HUES48 (cell line): ENCODE results near the gene NAALADL1.
A peak's percentile ranks its signal among the peaks of the same experiment; 100 is the strongest.

Experiments
- H3K27ac ChIP-seq: one replicate; pipeline ENCODE4 v1.7.0; 2013; ENCODE audit warnings: low read depth, low read length, inconsistent platforms
- H3K27me3 ChIP-seq: 2 replicates; pipeline ENCODE4 v1.6.1; 2013; ENCODE audit warnings: mild to moderate bottlenecking, low read length; ENCODE audit not compliant: control insufficient read depth, insufficient read depth
- H3K36me3 ChIP-seq: 2 replicates; pipeline ENCODE4 v1.6.1; 2013; ENCODE audit warnings: low read length; ENCODE audit not compliant: control insufficient read depth, insufficient read depth
- H3K4me1 ChIP-seq: 2 replicates; pipeline ENCODE4 v1.6.1; 2013; ENCODE audit warnings: mild to moderate bottlenecking, low read length; ENCODE audit not compliant: control insufficient read depth, insufficient read depth
- H3K4me3 ChIP-seq: 2 replicates; pipeline ENCODE4 v1.5.1; 2013; ENCODE audit warnings: mild to moderate bottlenecking, low read depth, low read length
- H3K9ac ChIP-seq: 2 replicates; pipeline ENCODE4 v1.6.1; 2013; ENCODE audit warnings: mild to moderate bottlenecking, low read depth, low read length, moderate library complexity
- H3K9me3 ChIP-seq: 2 replicates; pipeline ENCODE4 v1.6.1; 2013; ENCODE audit warnings: low read length; ENCODE audit not compliant: control insufficient read depth, insufficient read depth

The NAALADL1 gene, protein sequence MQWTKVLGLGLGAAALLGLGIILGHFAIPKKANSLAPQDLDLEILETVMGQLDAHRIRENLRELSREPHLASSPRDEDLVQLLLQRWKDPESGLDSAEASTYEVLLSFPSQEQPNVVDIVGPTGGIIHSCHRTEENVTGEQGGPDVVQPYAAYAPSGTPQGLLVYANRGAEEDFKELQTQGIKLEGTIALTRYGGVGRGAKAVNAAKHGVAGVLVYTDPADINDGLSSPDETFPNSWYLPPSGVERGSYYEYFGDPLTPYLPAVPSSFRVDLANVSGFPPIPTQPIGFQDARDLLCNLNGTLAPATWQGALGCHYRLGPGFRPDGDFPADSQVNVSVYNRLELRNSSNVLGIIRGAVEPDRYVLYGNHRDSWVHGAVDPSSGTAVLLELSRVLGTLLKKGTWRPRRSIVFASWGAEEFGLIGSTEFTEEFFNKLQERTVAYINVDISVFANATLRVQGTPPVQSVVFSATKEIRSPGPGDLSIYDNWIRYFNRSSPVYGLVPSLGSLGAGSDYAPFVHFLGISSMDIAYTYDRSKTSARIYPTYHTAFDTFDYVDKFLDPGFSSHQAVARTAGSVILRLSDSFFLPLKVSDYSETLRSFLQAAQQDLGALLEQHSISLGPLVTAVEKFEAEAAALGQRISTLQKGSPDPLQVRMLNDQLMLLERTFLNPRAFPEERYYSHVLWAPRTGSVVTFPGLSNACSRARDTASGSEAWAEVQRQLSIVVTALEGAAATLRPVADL

DNA sequence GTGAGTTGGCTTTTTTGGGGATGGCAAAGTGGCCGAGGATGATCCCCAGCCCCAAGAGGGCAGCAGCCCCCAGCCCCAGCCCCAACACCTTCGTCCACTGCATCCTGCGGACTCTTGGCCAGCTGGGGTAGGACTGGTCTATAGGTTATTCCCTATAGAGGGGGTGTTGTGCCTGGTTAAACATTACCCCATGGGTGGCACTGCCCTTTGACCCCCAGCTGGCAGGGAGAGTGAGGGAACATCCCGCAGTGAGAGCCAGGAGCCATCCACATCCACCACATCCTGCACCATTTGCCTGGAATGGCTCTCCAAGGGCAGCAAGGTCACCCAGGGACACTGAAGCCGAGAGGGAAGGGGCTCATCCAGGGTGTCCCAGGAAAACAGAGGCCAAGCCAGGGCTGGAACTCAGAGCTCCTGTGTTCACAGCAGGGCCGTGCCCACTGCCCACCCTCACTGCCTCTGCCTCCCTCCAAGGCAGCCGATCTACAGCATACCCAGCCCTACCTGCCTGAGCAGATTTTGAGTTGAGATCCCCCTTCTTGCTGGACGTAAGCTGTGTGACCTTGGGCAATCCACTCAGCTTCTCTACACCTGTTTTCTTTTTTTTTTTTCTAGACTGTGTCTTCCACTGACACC lies at the start of gene NAALADL1:
Gene NAALADL1 (minus strand): TSS at position 135 of the 636 bp plus-strand sequence. CDS start 32 bp downstream, at position 103.
- Histone ChIP-seq H3K36me3 (no peaks in the 10 kb centered on the region), H3K4me3 (no peak within 1 kb of the TSS), H3K27ac (no peak within 1 kb of the TSS), H3K27me3 (no peaks in the 10 kb centered on the region), H3K9me3 (no peaks in the 10 kb centered on the region), H3K9ac (no peak within 1 kb of the TSS), H3K4me1 (no peaks in the 10 kb centered on the region)

GRCh38 chr11:65107751-65108468 lies 49.6 kb upstream of the NAALADL1 start:
- Histone ChIP-seq H3K4me3 (no peak overlapping the region), H3K27me3 (no peaks in the 10 kb centered on the region), H3K27ac (no peak overlapping the region), H3K9me3 (no peaks in the 10 kb centered on the region), H3K9ac (no peak overlapping the region), H3K4me1 (peaks cover 7% of the 10 kb centered on the region; the same call in 1 of the 2 replicates), H3K36me3 (peaks cover 37% of the 10 kb centered on the region)

DNA sequence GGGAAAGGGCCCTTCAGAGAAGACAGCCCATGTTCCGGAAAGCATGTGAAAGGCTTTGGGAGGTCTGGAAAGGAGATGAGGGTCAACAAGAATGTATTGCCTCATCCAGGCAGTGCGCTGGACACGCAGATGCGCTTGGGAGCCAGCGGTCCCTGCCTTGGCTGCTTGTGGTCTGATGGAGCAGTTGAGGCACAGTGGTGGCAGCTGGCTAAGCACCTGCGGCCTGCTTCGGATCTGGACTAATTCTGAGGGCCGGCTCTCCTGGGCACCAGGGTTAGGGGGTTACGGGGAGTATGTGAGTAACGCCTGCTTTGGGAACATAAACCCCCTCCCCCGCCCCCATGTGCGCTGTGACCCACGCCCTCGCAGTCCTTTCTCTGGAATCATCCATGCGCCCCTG lies 48.7 kb upstream of the NAALADL1 start:
- peaks cover 7% of the 10 kb centered on the region; the same call in 1 of the 2 replicates for H3K4me1 ChIP-seq
- H3K9me3 ChIP-seq: no peaks in the 10 kb centered on the region
- no peak overlapping the region for H3K27ac ChIP-seq
- no peaks in the 10 kb centered on the region for H3K27me3 ChIP-seq
- H3K36me3 ChIP-seq: peaks cover 37% of the 10 kb centered on the region
- no peak overlapping the region for H3K9ac ChIP-seq
- no peak overlapping the region for H3K4me3 ChIP-seq

DNA sequence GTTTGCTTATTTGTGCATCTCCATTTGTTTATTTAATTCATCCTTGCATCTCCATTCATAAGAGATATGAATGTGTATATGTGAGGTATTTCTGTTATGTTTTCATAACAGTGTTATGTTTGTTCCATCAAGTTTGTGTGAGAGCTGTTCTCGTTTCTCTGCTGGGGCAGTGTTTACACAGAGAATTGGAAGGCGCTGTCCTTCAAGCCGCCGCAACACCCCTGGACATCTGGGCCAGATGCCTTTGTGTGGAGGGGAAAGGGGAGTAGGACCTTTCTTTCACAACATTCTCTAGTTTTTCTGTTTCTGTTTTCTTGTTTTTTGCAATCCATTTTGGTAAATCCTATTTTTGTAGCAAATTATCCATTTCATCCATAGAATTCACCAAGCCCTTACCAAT lies 46.3 kb upstream of the NAALADL1 start:
- Histone ChIP-seq H3K9me3 (no peaks in the 10 kb centered on the region), H3K9ac (no peak overlapping the region), H3K4me1 (no peaks in the 10 kb centered on the region), H3K27ac (no peak overlapping the region), H3K27me3 (no peaks in the 10 kb centered on the region), H3K4me3 (no peak overlapping the region), H3K36me3 (peaks cover 36% of the 10 kb centered on the region)

DNA sequence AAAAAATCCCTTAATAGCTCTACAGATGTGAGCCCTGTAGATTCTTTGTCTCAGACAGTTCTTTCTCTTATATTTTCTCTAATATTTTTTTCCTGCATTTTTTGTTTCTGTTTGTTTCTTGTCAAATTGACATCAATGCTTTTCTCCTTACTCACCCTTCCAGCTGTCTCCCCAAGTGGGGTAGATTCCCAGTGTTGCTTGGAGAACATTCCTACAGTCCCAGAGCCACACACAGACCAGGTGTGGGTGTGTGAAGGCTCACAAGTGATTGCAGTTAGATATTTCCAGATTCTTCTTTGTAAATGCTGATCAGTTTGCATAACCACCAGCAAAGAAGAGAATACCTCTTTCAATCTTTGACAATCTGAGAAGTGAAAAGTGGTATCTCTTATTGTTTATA lies 45.1 kb upstream of the NAALADL1 start:
- H3K9ac ChIP-seq: no peak overlapping the region
- H3K36me3 ChIP-seq: peaks cover 32% of the 10 kb centered on the region
- no peak overlapping the region for H3K27ac ChIP-seq
- H3K4me3 ChIP-seq: no peak overlapping the region
- no peaks in the 10 kb centered on the region for H3K4me1 ChIP-seq
- no peaks in the 10 kb centered on the region for H3K27me3 ChIP-seq
- H3K9me3 ChIP-seq: no peaks in the 10 kb centered on the region

DNA sequence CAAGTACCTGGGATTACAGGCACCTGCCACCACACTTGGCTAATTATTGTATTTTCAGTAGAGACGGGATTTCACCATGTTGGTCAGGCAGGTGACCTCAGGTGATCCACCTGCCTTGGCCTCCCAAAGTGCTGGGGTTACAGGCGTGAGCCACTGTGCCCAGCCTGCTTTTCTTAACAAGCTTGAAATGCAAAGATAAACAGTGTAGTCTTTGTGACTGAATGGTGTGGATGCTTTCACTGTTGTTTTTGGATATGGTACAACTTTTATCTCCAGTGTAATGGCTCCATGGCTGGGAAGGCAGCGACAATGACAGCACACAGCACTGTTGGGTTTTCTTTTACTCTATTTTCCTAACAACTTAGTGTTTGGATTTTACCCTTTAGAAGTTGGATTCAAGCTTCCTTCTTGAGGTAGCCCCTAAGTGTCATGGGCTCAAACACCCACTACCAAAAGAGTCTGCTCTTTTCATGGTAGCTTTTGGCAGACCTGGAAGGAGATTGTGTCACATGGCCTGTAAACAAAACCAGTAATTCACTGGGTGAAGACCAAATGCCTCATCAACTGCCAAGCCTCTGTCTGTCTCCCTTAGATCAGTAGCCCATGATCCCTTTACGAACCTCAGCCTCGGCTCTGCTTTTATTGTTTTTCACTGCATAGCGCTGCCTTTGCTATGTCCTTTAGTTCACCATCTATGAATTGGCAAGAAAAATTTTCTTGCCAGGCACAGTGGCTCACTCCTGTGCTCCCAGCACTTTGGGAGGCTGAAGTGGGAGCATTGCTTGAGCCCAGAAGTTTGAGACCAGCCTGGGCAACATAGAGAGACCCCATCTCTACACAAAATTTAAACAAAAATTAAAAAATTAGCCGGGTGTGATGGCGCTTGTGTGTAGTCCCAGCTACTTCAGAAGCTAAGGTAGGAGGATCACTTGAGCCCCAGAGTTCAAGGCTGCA lies 44.1 kb upstream of the NAALADL1 start:
- Histone ChIP-seq H3K27ac (no peak overlapping the region), H3K9me3 (no peaks in the 10 kb centered on the region), H3K4me1 (no peaks in the 10 kb centered on the region), H3K9ac (no peak overlapping the region), H3K36me3 (peaks cover 30% of the 10 kb centered on the region), H3K4me3 (no peak overlapping the region), H3K27me3 (no peaks in the 10 kb centered on the region)

DNA sequence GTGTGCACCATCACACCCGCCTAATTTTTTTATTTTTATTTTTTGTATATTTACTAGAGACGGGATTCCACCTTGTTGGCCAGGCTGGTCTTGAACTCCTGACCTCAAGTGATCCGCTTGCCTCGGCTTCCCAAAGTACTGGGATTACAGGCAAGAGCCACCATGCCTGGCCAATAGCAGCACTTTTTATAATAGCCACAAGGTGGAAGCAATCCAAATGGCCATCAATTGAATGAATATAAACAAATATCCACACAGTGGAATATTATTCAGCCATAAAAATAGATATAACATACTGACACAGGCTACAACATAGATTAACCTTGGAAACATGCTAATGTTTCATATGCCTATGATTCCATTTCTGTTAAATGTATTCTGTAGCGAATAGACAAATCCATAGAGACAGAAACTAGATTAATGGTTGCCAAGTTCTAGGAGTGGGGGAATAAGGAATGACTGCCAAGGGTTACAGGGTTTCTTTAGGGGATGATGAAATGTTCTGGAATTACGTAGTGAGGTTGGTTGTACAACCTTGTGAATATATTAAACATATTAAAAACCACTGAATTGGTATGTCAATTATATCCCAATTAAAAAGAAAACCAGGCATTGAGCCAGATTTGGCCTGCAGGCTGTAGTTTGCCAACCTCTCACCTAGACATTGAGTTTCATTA lies 42.5 kb upstream of the NAALADL1 start:
- Histone ChIP-seq H3K4me3 (no peak overlapping the region), H3K27ac (no peak overlapping the region), H3K36me3 (peaks cover 27% of the 10 kb centered on the region), H3K27me3 (no peaks in the 10 kb centered on the region), H3K9ac (no peak overlapping the region), H3K9me3 (no peaks in the 10 kb centered on the region), H3K4me1 (peaks cover under 1% of the 10 kb centered on the region; the same call in 1 of the 2 replicates)

GRCh38 chr11:65096926-65097325 lies 38.6 kb upstream of the NAALADL1 start:
- H3K9ac ChIP-seq: no peak overlapping the region
- H3K27ac ChIP-seq: no peak overlapping the region
- peak overlapping the region; percentile 86 for H3K4me3 ChIP-seq
- H3K27me3 ChIP-seq: no peaks in the 10 kb centered on the region
- peaks cover 3% of the 10 kb centered on the region; the same call in 1 of the 2 replicates for H3K4me1 ChIP-seq
- peaks cover 13% of the 10 kb centered on the region for H3K36me3 ChIP-seq
- H3K9me3 ChIP-seq: no peaks in the 10 kb centered on the region

DNA sequence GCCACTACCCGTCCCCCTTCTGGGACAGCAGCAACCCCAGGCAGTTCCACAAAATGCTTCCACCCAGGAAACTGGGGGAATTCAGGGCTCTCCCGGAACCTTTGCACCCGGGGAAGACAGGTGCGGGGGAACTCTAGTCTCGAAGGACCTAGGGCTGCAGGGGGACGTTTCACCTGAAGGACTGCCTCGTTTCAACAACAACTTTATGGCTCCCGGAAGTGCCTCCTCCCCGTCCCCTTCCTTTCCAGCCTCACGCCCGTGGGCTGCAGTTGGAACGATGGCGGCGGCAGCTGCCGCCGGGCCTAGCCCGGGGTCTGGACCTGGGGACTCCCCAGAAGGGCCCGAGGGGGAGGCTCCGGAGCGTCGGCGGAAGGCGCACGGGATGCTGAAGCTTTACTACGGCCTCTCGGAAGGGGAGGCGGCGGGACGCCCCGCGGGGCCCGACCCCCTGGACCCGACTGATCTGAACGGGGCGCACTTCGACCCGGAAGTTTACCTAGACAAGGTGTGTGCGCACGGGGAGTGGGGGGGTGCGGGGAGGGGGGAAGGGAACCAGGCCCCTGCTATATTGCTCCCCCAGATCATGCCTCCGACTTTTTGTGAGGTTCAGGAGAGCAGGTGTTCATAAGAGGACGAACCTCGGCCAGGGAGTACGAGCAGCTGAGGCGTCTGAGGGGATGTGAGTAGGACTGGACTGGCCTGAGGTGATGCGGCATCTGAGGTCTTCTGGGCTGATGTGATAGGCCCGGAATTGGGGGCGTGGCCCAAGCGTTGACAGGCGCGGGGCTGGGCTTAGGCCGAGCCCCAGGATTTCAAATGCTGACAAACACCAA lies 37.8 kb upstream of the NAALADL1 start, which contains the start of gene VPS51:
Gene VPS51 (plus strand): TSS at position 241 of the 833 bp plus-strand sequence. CDS start 37 bp downstream, at position 278.
- peaks cover 3% of the 10 kb centered on the region; the same call in 1 of the 2 replicates for H3K4me1 ChIP-seq
- H3K27me3 ChIP-seq: no peaks in the 10 kb centered on the region
- H3K9ac ChIP-seq: peak within 1 kb of the TSS; percentile 80
- peak within 1 kb of the TSS; percentile 86 for H3K4me3 ChIP-seq
- peak within 1 kb of the TSS; percentile 88 for H3K27ac ChIP-seq
- no peaks in the 10 kb centered on the region for H3K9me3 ChIP-seq
- peaks cover 13% of the 10 kb centered on the region for H3K36me3 ChIP-seq
